HEK293 (cell line): ENCODE results near the gene XYLT2.

Experiments used
- BCL11A ChIP-seq: fragments of 450-650 bp; formaldehyde crosslinking; IDR thresholded peaks from 2 replicates; pipeline ENCODE4 v1.5.1; 2016; ENCODE audit warnings: low read depth, missing biosample characterization, missing genetic modification characterization
- KLF16 ChIP-seq: fragments of 450-650 bp; formaldehyde crosslinking; IDR thresholded peaks from 2 replicates; pipeline ENCODE4 v1.5.1; 2017; ENCODE audit warnings: missing biosample characterization, missing genetic modification characterization
- RBAK ChIP-seq: fragments of 450-650 bp; formaldehyde crosslinking; IDR thresholded peaks from 2 replicates; pipeline ENCODE4 v1.5.1; 2016; ENCODE audit warnings: missing biosample characterization, missing genetic modification characterization
- SP2 ChIP-seq: fragments of 450-650 bp; formaldehyde crosslinking; IDR thresholded peaks from 2 replicates; pipeline ENCODE4 v1.5.1; 2016; ENCODE audit warnings: missing biosample characterization, missing genetic modification characterization
- ZNF341 ChIP-seq: fragments of 450-650 bp; formaldehyde crosslinking; IDR thresholded peaks from 2 replicates; pipeline ENCODE4; 2016; ENCODE audit warnings: low read depth, missing biosample characterization, missing genetic modification characterization
- TF ChIP-seq, protein P1 (sequence below): fragments of 450-650 bp; formaldehyde crosslinking; IDR thresholded peaks from 2 replicates; pipeline ENCODE4 v1.5.1; 2016; ENCODE audit warnings: missing biosample characterization, missing genetic modification characterization

GRCh38 chr17:50358177-50358576, 12.3 kb downstream of the XYLT2 start:
- TF ChIP-seq, protein P1, sequence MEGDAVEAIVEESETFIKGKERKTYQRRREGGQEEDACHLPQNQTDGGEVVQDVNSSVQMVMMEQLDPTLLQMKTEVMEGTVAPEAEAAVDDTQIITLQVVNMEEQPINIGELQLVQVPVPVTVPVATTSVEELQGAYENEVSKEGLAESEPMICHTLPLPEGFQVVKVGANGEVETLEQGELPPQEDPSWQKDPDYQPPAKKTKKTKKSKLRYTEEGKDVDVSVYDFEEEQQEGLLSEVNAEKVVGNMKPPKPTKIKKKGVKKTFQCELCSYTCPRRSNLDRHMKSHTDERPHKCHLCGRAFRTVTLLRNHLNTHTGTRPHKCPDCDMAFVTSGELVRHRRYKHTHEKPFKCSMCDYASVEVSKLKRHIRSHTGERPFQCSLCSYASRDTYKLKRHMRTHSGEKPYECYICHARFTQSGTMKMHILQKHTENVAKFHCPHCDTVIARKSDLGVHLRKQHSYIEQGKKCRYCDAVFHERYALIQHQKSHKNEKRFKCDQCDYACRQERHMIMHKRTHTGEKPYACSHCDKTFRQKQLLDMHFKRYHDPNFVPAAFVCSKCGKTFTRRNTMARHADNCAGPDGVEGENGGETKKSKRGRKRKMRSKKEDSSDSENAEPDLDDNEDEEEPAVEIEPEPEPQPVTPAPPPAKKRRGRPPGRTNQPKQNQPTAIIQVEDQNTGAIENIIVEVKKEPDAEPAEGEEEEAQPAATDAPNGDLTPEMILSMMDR (tag by site-specific recombination): no peak
- TF ChIP-seq ZNF341 (no peak), RBAK (tag by site-specific recombination) (no peak), KLF16 (tag by site-specific recombination) (no peak), SP2 (tag by site-specific recombination) (no peak), BCL11A (tag by site-specific recombination) (no peak)
